CD14-positive monocyte (primary cell): ENCODE measurements around the gene CAPN13. TPM values are rescaled to one million over a fixed set of nuclear protein-coding genes. Genes with fewer than 3 reads are reported as not detected.

ENCODE experiments used
- DNase-seq, 3 donors: peaks; one replicate each; pipeline ENCODE4 v3.0.0-alpha.2; 2011 to 2022
- H2AFZ ChIP-seq: 2 replicates; pipeline ENCODE4 v1.6.0; 2012; ENCODE audit warnings: mild to moderate bottlenecking, low read depth, low read length, inconsistent platforms; ENCODE audit not compliant: insufficient read depth, poor library complexity, severe bottlenecking
- H3K27ac ChIP-seq, 2 donors: 1 replicate in 1 of 2; 2 replicates in 1 of 2; pipeline ENCODE4 v1.5.1; 2012 to 2013; ENCODE audit warnings: low read length in 2 of 2, control low read depth in 1 of 2, inconsistent platforms in 1 of 2, low read depth in 1 of 2, mild to moderate bottlenecking in 1 of 2
- H3K27me3 ChIP-seq, 2 donors: one replicate each; pipeline versions ENCODE4 v1.6.0 to v1.6.1; 2011 to 2013; ENCODE audit warnings: low read length in 2 of 2; ENCODE audit not compliant: control insufficient read depth in 2 of 2, insufficient read depth in 2 of 2
- H3K36me3 ChIP-seq, 2 donors: replicated peaks in 1 of 2; 1 replicate in 1 of 2; 2 replicates in 1 of 2; pipeline versions ENCODE4 v1.5.1 to v1.6.1; 2012 to 2013; ENCODE audit warnings: low read length in 2 of 2, control low read depth in 1 of 2, inconsistent platforms in 1 of 2, mild to moderate bottlenecking in 1 of 2; ENCODE audit not compliant: insufficient read depth in 2 of 2, control insufficient read depth in 1 of 2
- H3K4me1 ChIP-seq, 2 donors: 1 replicate in 1 of 2; 2 replicates in 1 of 2; pipeline versions ENCODE4 v1.5.1 to v1.6.1; 2012 to 2013; ENCODE audit warnings: low read length in 2 of 2, control low read depth in 1 of 2, inconsistent platforms in 1 of 2, mild to moderate bottlenecking in 1 of 2, moderate library complexity in 1 of 2; ENCODE audit not compliant: insufficient read depth in 2 of 2, control insufficient read depth in 1 of 2
- H3K4me2 ChIP-seq: replicated peaks from 2 replicates; pipeline ENCODE3; 2012; ENCODE audit warnings: low read length, moderate library complexity, mild to moderate bottlenecking; ENCODE audit not compliant: poor library complexity, severe bottlenecking; ENCODE audit errors: extremely low read depth
- H3K4me3 ChIP-seq, 3 experiments: fragments of 200-600 bp in 1 of 3; sonication (generic) in 1 of 3; replicated peaks in 1 of 3; 1 replicate in 2 of 3; 2 replicates in 1 of 3; pipeline ENCODE4 v1.5.1; 2011 to 2013; ENCODE audit warnings: low read length in 3 of 3, mild to moderate bottlenecking in 3 of 3, control low read depth in 2 of 3, low read depth in 2 of 3, inconsistent platforms in 1 of 3, moderate library complexity in 1 of 3
- H3K79me2 ChIP-seq: 2 replicates; pipeline ENCODE4 v1.6.0; 2012; ENCODE audit warnings: mild to moderate bottlenecking, control low read depth, inconsistent platforms, low read length, moderate library complexity; ENCODE audit not compliant: insufficient read depth
- H3K9ac ChIP-seq: 2 replicates; pipeline ENCODE4 v1.6.0; 2017; ENCODE audit warnings: low read length, mild to moderate bottlenecking; ENCODE audit not compliant: insufficient read depth, poor library complexity, severe bottlenecking
- H3K9me3 ChIP-seq, 2 donors: replicated peaks in 1 of 2; 1 replicate in 1 of 2; 2 replicates in 1 of 2; pipeline versions ENCODE4 v1.5.1 to v1.6.1; 2012 to 2013; ENCODE audit warnings: low read length in 2 of 2, control low read depth in 1 of 2; ENCODE audit not compliant: control insufficient read depth in 1 of 2, insufficient read depth in 1 of 2
- H4K20me1 ChIP-seq: 2 replicates; pipeline ENCODE4 v1.6.0; 2012; ENCODE audit warnings: mild to moderate bottlenecking, low read length, control low read depth, moderate library complexity; ENCODE audit not compliant: insufficient read depth
- H3K27ac Mint-ChIP-seq, 7 donors: one replicate each; pipeline ENCODE4 v1.8.0; 2020; ENCODE audit warnings: mild to moderate bottlenecking in 7 of 7, mixed read lengths in 7 of 7, moderate library complexity in 6 of 7, inconsistent platforms in 2 of 7
- H3K27me3 Mint-ChIP-seq, 3 donors: one replicate each; pipeline ENCODE4 v1.8.0; 2021 to 2022; ENCODE audit warnings: low read depth in 3 of 3, mild to moderate bottlenecking in 3 of 3, mixed read lengths in 3 of 3, moderate library complexity in 3 of 3, inconsistent platforms in 1 of 3
- H3K36me3 Mint-ChIP-seq, 2 donors: one replicate each; pipeline ENCODE4 v1.8.0; 2020; ENCODE audit warnings: mixed read lengths in 2 of 2, inconsistent platforms in 1 of 2, mild to moderate bottlenecking in 1 of 2
- H3K4me1 Mint-ChIP-seq: one replicate; pipeline ENCODE4 v1.8.0; 2020; ENCODE audit warnings: mild to moderate bottlenecking, mixed read lengths
- H3K4me3 Mint-ChIP-seq, 2 donors: one replicate each; pipeline ENCODE4 v1.8.0; 2020; ENCODE audit warnings: mild to moderate bottlenecking in 2 of 2, mixed read lengths in 2 of 2, moderate library complexity in 1 of 2
- H3K9me3 Mint-ChIP-seq, 7 donors: one replicate each; pipeline ENCODE4 v1.8.0; 2020 to 2022; ENCODE audit warnings: mixed read lengths in 7 of 7, mild to moderate bottlenecking in 6 of 7, moderate library complexity in 6 of 7, inconsistent platforms in 2 of 7
- CTCF ChIP-seq: fragments of 200-600 bp; IDR thresholded peaks from one replicate; pipeline ENCODE4 v1.8.0; 2022; ENCODE audit warnings: antibody characterized with exemption, mild to moderate bottlenecking
- WGBS: methylation state at CpG from one replicate; pipeline ENCODE4 v1.1.5; 2013; ENCODE audit warnings: missing lambda C conversion rate; ENCODE audit not compliant: insufficient coverage; 5-methylcytosine and 5-hydroxymethylcytosine counted together
- intact Hi-C, 2 donors: fragments of 100-400 bp; cut with micrococcal nuclease; formaldehyde crosslinking; loops; one replicate each; pipeline versions ENCODE4 v1.15.0 to v1.15.1; 2023
- polyA plus RNA-seq, 3 donors: library from polyadenylated mRNA; depleted of rRNA in 1 of 3; unstranded in 2 of 3; stranded (reverse) in 1 of 3; fragments of 300-500 nt in 2 of 3; fragments of >200 nt in 1 of 3; fragmentation: Illumina TruSeq in 2 of 3; gene quantifications; 1 replicate in 2 of 3; 2 replicates in 1 of 3; pipeline ENCODE4 v1.2.3, GENCODE V29; 2012 to 2021

CAPN13 gene
- polyA plus RNA-seq, 3 donors = not detected

GRCh38 chr2:30790879-30791278, 16.4 kb downstream of the CAPN13 start:
- intact Hi-C loops = no loop called here

GRCh38 chr2:30789670-30790210, 17.5 kb downstream of the CAPN13 start:
- H3K79me2 ChIP-seq = no peaks in the 10 kb centered on the region
- no peaks in the 10 kb centered on the region for H4K20me1 ChIP-seq
- H3K4me2 ChIP-seq = no peak overlapping the region
- Mint-ChIP-seq H3K9me3 (no peaks in the 10 kb centered on the region), H3K36me3 (no peaks in the 10 kb centered on the region), H3K27me3 (peaks cover 0 to 3% (median 1%) of the 10 kb centered on the region in 3 donors), H3K27ac (peak overlapping the region in 1 of 7 donors; percentile 6), H3K4me3 (no peak overlapping the region), H3K4me1 (peaks cover 13% of the 10 kb centered on the region)
- H3K4me1 ChIP-seq = peaks cover 3 to 14% of the 10 kb centered on the region in 2 donors
- no peak overlapping the region for H3K27ac ChIP-seq
- H3K9me3 ChIP-seq = no peaks in the 10 kb centered on the region
- DNase-seq = no peak
- no peak overlapping the region for H3K9ac ChIP-seq
- H3K36me3 ChIP-seq = no peaks in the 10 kb centered on the region
- H3K27me3 ChIP-seq = no peaks in the 10 kb centered on the region
- TF ChIP-seq CTCF = no peak
- WGBS = 100% methylated on average over 1 of the region's 4 CpGs
- H3K4me3 ChIP-seq = no peak overlapping the region
- H2AFZ ChIP-seq = no peak overlapping the region
- intact Hi-C loops = no loop called here

More at GRCh38 chr2:30790879-30791278, 16.4 kb downstream of the CAPN13 start:
- H3K4me1 Mint-ChIP-seq = peaks cover 13% of the 10 kb centered on the region
- no peak for TF ChIP-seq CTCF
- Histone ChIP-seq H3K4me1 (peaks cover 3 to 14% of the 10 kb centered on the region in 2 donors), H3K4me2 (no peak overlapping the region), H3K27ac (no peak overlapping the region), H3K36me3 (no peaks in the 10 kb centered on the region), H3K27me3 (no peaks in the 10 kb centered on the region), H4K20me1 (no peaks in the 10 kb centered on the region), H3K79me2 (no peaks in the 10 kb centered on the region), H3K4me3 (no peak overlapping the region), H3K9me3 (no peaks in the 10 kb centered on the region), H2AFZ (no peak overlapping the region), H3K9ac (no peak overlapping the region)
- no peaks in the 10 kb centered on the region for H3K36me3 Mint-ChIP-seq
- no peak overlapping the region for H3K4me3 Mint-ChIP-seq
- peaks cover 1 to 3% (median 2%) of the 10 kb centered on the region in 3 donors for H3K27me3 Mint-ChIP-seq
- no peak for DNase-seq
- WGBS = 83% methylated on average over 2 of the region's 3 CpGs
- no peaks in the 10 kb centered on the region for H3K9me3 Mint-ChIP-seq
- H3K27ac Mint-ChIP-seq = peak overlapping the region in 1 of 7 donors; percentile 18
